SK-N-SH (cell line): Measurements from ENCODE around the gene PPP4R2. TPM values are rescaled to one million over a fixed set of nuclear protein-coding genes. Genes with fewer than 3 reads are reported as not detected.

Experiments
- CTCF ChIA-PET: fragments of 300-600, 350-600 bp; formaldehyde crosslinking; extraction: SDS; loops from one replicate; lab custom pipeline; 2021; lab: Yijun Ruan, JAX
- POLR2A ChIA-PET: fragments of 350-600 bp; sonication (Branson Sonifier 250); formaldehyde crosslinking; extraction: SDS; loops from one replicate; lab custom pipeline; 2020; ENCODE audit warnings: antibody characterized with exemption, inconsistent platforms; lab: Yijun Ruan, JAX
- DNase-seq: peaks from one replicate; pipeline ENCODE4 v3.0.0; 2012
- H2AFZ ChIP-seq: fragments of 200-600 bp; sonication (generic); 2 replicates; pipeline ENCODE4 v1.8.1; 2016; ENCODE audit warnings: antibody characterized with exemption, mild to moderate bottlenecking, low read depth
- H3F3A ChIP-seq: fragments of 200-600 bp; sonication (generic); replicated peaks from 2 replicates; pipeline ENCODE3; 2016; ENCODE audit warnings: antibody characterized with exemption, mild to moderate bottlenecking; ENCODE audit not compliant: insufficient read depth
- H3K27ac ChIP-seq, 2 experiments: fragments of 200-500 bp in 1 of 2; fragments of 200-600 bp in 1 of 2; sonication (Bioruptor generic) in 1 of 2; sonication (generic), shearing (Covaris generic) in 1 of 2; 2 replicates each; pipeline versions ENCODE4 v1.5.1 to v1.6.1; 2014 to 2016; ENCODE audit warnings: low read depth in 2 of 2, inconsistent platforms in 1 of 2, low read length in 1 of 2, mild to moderate bottlenecking in 1 of 2, mixed read lengths in 1 of 2
- H3K27me3 ChIP-seq: fragments of 200-600 bp; sonication (generic), shearing (Covaris generic); 2 replicates; pipeline ENCODE4 v1.6.1; 2016; ENCODE audit warnings: mixed run types; ENCODE audit not compliant: insufficient read depth
- H3K36me3 ChIP-seq, 2 experiments: fragments of 200-500 bp in 1 of 2; fragments of 200-600 bp in 1 of 2; sonication (Bioruptor generic) in 1 of 2; sonication (generic) in 1 of 2; replicated peaks in 1 of 2; 2 replicates each; pipeline versions ENCODE3 to v1.5.1; 2014 to 2016; ENCODE audit warnings: low read length in 1 of 2, mild to moderate bottlenecking in 1 of 2; ENCODE audit not compliant: insufficient read depth in 2 of 2, control insufficient read depth in 1 of 2
- H3K4me1 ChIP-seq, 2 experiments: fragments of 200-500 bp in 1 of 2; fragments of 200-600 bp in 1 of 2; sonication (Bioruptor generic) in 1 of 2; sonication (generic), shearing (Covaris generic) in 1 of 2; 2 replicates each; pipeline versions ENCODE4 v1.5.1 to v1.6.1; 2014 to 2016; ENCODE audit warnings: low read depth in 1 of 2, low read length in 1 of 2, mixed run types in 1 of 2; ENCODE audit not compliant: insufficient read depth in 2 of 2, control insufficient read depth in 1 of 2
- H3K4me2 ChIP-seq: fragments of 200-600 bp; sonication (generic), shearing (Covaris generic); 2 replicates; pipeline ENCODE4 v1.6.1; 2017; ENCODE audit warnings: mixed run types
- H3K4me3 ChIP-seq, 2 experiments: fragments of 200-500 bp in 1 of 2; fragments of 200-600 bp in 1 of 2; sonication (Bioruptor generic) in 1 of 2; sonication (generic), shearing (Covaris generic) in 1 of 2; 2 replicates each; pipeline versions ENCODE4 v1.5.1 to v1.8.1; 2014 to 2016; ENCODE audit warnings: low read depth in 2 of 2, inconsistent platforms in 1 of 2, low read length in 1 of 2, mild to moderate bottlenecking in 1 of 2, mixed read lengths in 1 of 2, moderate library complexity in 1 of 2
- H3K79me2 ChIP-seq: fragments of 200-600 bp; sonication (generic); 2 replicates; pipeline ENCODE4 v1.8.1; 2017; ENCODE audit warnings: mild to moderate bottlenecking; ENCODE audit not compliant: insufficient read depth
- H3K9ac ChIP-seq: fragments of 200-600 bp; sonication (generic); 2 replicates; pipeline ENCODE4 v1.6.1; 2017; ENCODE audit warnings: mixed run types
- H3K9me2 ChIP-seq: fragments of 200-600 bp; sonication (generic); 2 replicates; pipeline ENCODE4 v1.6.1; 2017; ENCODE audit warnings: mixed run types
- H3K9me3 ChIP-seq: fragments of 200-600 bp; sonication (generic); 2 replicates; pipeline ENCODE4 v1.6.1; 2017; ENCODE audit warnings: mixed run types, mild to moderate bottlenecking, moderate library complexity
- H4K20me1 ChIP-seq: fragments of 200-600 bp; sonication (generic); 2 replicates; pipeline ENCODE4 v1.6.1; 2017; ENCODE audit warnings: mild to moderate bottlenecking, mixed run types; ENCODE audit not compliant: insufficient read depth
- ELF1 ChIP-seq: IDR thresholded peaks from 2 replicates; pipeline ENCODE4 v1.4.0; 2012
- EP300 ChIP-seq, 2 experiments: IDR thresholded peaks; 2 replicates each; pipeline versions ENCODE4 v1.4.0 to v1.6.1; 2012; ENCODE audit warnings: borderline replicate concordance in 1 of 2, low read depth in 1 of 2, low read length in 1 of 2
- FOXJ3 ChIP-seq: sonication (generic); formaldehyde crosslinking; IDR thresholded peaks from 2 replicates; pipeline ENCODE4 v1.5.1; 2020; ENCODE audit warnings: mild to moderate bottlenecking, missing genetic modification reagents
- FOXM1 ChIP-seq: IDR thresholded peaks from 2 replicates; pipeline ENCODE4 v1.4.0; 2012; ENCODE audit warnings: low read depth, mild to moderate bottlenecking
- JUND ChIP-seq: IDR thresholded peaks from 2 replicates; pipeline ENCODE4 v1.4.0; 2012
- MEF2A ChIP-seq: IDR thresholded peaks from 2 replicates; pipeline ENCODE4 v1.4.0; 2012; ENCODE audit warnings: low read depth, borderline replicate concordance
- MXI1 ChIP-seq: IDR thresholded peaks from 2 replicates; pipeline ENCODE4 v1.6.1; 2012; ENCODE audit warnings: mild to moderate bottlenecking, low read depth, low read length, improper control_type of control experiment
- NRF1 ChIP-seq: IDR thresholded peaks from 2 replicates; pipeline ENCODE4 v1.6.1; 2012; ENCODE audit warnings: low read depth, mild to moderate bottlenecking, low read length
- RAD21 ChIP-seq: IDR thresholded peaks from 2 replicates; pipeline ENCODE4 v1.6.1; 2012; ENCODE audit warnings: mild to moderate bottlenecking, low read length
- RXRA ChIP-seq: IDR thresholded peaks from 2 replicates; pipeline ENCODE4 v1.4.0; 2012; ENCODE audit warnings: low read depth, mild to moderate bottlenecking, borderline replicate concordance
- TCF12 ChIP-seq: IDR thresholded peaks from 2 replicates; pipeline ENCODE4 v1.4.0; 2012
- TEAD4 ChIP-seq: IDR thresholded peaks from 2 replicates; pipeline ENCODE4 v1.4.0; 2012; ENCODE audit warnings: mild to moderate bottlenecking, borderline replicate concordance; ENCODE audit not compliant: insufficient read depth
- WGBS: methylation state at CpG from one replicate; pipeline ENCODE4 v1.1.6; 2017; ENCODE audit warnings: low lambda C conversion rate; 5-methylcytosine and 5-hydroxymethylcytosine counted together
- polyA plus RNA-seq, 3 experiments: library from polyadenylated mRNA; depleted of rRNA; stranded (reverse); fragments of >200 nt; gene quantifications; 2 replicates each; pipeline ENCODE4 v1.2.3, GENCODE V29; 2012
- TF ChIP-seq, protein P1 (sequence below): IDR thresholded peaks from 2 replicates; pipeline ENCODE4; 2012
- TF ChIP-seq, protein P2 (sequence below): fragments of 200-600 bp; sonication (generic); IDR thresholded peaks from 2 replicates; pipeline ENCODE4 v1.6.1; 2017; ENCODE audit warnings: antibody characterized with exemption, mild to moderate bottlenecking, moderate library complexity
- TF ChIP-seq, protein P3 (sequence below): IDR thresholded peaks from 2 replicates; pipeline ENCODE4 v1.4.0; 2012; ENCODE audit warnings: low read depth
- TF ChIP-seq, protein P4 (sequence below): IDR thresholded peaks from 2 replicates; pipeline ENCODE4 v1.4.0; 2012; ENCODE audit warnings: low read depth, borderline replicate concordance
- TF ChIP-seq, protein P5 (sequence below): fragments of 150-350 bp; IDR thresholded peaks from 2 replicates; pipeline ENCODE4 v1.6.1; 2017; ENCODE audit warnings: antibody characterized with exemption, low read length, low read depth, borderline replicate concordance

The PPP4R2 gene
- polyA plus RNA-seq, 1 of the 3 experiments (the other 2 are of a cell fraction), result 8.9 TPM

DNA sequence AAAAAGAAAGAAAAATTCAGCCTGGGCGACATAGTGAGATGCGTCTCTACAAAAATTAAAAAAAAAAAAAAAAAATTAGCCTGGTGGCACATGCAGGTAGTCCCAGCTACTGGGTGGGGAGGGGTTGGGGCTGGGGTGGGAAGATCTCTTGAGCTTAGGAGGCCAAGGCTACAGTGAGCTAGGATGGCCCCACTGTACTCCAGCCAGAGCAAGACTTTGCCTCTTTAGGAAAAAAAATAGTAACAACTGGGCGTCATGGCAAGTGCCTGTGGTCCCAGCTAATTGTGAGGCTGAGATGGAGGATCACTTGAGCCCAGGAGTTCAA lies 23.9 kb upstream of the PPP4R2 start:
- H3K4me3 ChIP-seq, result no peak overlapping the region
- POLR2A ChIA-PET, result no interaction called here
- no peak overlapping the region for H2AFZ ChIP-seq
- H3K4me2 ChIP-seq, result no peak overlapping the region
- DNase-seq, result no peak
- no peaks in the 10 kb centered on the region for H3K4me1 ChIP-seq
- no peak overlapping the region for H3K9ac ChIP-seq
- H3K9me2 ChIP-seq, result no peaks in the 10 kb centered on the region
- 94% methylated on average over 3 of the region's 3 CpGs for WGBS
- CTCF ChIA-PET, result no interaction called here
- H4K20me1 ChIP-seq, result no peaks in the 10 kb centered on the region
- H3K27ac ChIP-seq, result no peak overlapping the region
- H3K27me3 ChIP-seq, result no peaks in the 10 kb centered on the region
- H3K9me3 ChIP-seq, result no peaks in the 10 kb centered on the region
- TF ChIP-seq, protein P1, sequence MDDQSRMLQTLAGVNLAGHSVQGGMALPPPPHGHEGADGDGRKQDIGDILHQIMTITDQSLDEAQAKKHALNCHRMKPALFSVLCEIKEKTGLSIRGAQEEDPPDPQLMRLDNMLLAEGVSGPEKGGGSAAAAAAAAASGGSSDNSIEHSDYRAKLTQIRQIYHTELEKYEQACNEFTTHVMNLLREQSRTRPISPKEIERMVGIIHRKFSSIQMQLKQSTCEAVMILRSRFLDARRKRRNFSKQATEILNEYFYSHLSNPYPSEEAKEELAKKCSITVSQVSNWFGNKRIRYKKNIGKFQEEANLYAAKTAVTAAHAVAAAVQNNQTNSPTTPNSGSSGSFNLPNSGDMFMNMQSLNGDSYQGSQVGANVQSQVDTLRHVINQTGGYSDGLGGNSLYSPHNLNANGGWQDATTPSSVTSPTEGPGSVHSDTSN, result no peak
- no peak for TF ChIP-seq FOXM1
- no peak for TF ChIP-seq FOXJ3 (CRISPR knock-in tag)
- no peak for TF ChIP-seq MXI1
- no peak for TF ChIP-seq MEF2A
- TF ChIP-seq NRF1, result no peak
- no peak for TF ChIP-seq EP300 (IDR thresholded peaks at IDR 0.05; ENCODE audit: borderline replicate concordance in 1 of 2, low read depth in 1 of 2, low read length in 1 of 2)
- TF ChIP-seq TCF12, result no peak
- no peaks in the 10 kb centered on the region for H3F3A ChIP-seq
- peaks cover 3 to 18% of the 10 kb centered on the region in 2 experiments for H3K36me3 ChIP-seq
- H3K79me2 ChIP-seq, result no peaks in the 10 kb centered on the region

DNA sequence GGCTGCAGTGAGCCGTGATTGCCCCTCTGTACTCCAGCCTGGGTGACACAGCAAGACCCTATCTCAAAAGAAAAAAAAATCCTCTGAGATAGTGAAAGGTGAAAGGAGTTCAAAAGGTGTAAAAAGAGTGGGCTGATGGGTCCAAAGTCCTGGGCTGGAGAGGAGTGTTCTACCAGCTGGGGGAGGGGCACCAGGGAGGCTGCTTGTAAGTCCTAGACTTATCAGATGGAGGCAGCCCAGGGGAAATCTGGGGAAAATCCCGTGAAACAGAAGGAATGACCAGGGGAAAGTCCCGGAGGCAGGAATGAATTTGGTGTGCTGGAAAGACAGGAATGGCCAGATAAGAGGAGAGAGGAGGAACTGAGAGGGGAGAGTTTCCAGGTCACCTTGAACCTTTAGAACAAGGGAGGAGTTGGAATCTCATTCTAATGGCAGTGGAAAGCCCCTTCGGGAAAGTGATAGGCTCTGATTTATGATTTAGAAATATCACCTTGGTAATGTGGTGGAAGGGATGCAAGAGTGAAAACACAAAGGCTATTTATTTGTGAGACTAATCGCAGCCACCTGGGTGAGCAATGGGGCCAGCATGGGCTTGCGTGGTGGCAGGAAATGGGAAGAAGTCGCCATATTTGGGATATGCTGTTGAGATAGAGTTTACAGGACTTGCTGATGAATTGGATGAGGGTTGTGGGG lies 23.4 kb upstream of the PPP4R2 start:
- TF ChIP-seq JUND (no peak), RXRA (no peak)
- H3K27me3 ChIP-seq, result no peaks in the 10 kb centered on the region
- ChIA-PET POLR2A (no interaction called here), CTCF (no interaction called here)
- H4K20me1 ChIP-seq, result no peaks in the 10 kb centered on the region
- no peaks in the 10 kb centered on the region for H3K79me2 ChIP-seq
- no peak overlapping the region for H3K4me2 ChIP-seq
- no peak for DNase-seq
- no peak overlapping the region for H2AFZ ChIP-seq
- 80% methylated on average over 7 of the region's 7 CpGs for WGBS
- no peaks in the 10 kb centered on the region for H3K9me3 ChIP-seq
- no peak overlapping the region for H3K27ac ChIP-seq
- no peaks in the 10 kb centered on the region for H3K4me1 ChIP-seq
- H3K9ac ChIP-seq, result no peak overlapping the region
- H3K36me3 ChIP-seq, result peaks cover under 1 to 15% of the 10 kb centered on the region in 2 experiments
- H3K4me3 ChIP-seq, result no peak overlapping the region
- no peaks in the 10 kb centered on the region for H3K9me2 ChIP-seq
- H3F3A ChIP-seq, result no peaks in the 10 kb centered on the region

DNA sequence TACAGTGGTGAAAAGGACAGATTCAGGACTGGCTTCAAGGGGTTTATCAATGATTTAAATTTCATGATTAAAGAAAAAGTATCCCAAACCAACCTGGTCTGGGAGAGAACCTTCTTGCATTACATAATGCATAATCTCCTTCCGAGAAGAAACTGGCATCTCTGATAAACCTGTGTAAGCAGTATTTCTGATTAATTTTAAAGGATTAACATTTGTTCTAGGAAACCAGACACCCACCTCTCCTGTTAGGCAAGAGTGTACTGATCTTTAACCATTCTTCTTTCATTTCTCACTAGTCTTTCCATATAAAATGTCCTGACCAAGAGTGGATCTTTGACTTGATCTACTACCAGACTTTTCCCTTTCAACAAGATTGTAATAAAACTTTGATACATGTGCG lies 22.8 kb upstream of the PPP4R2 start:
- Histone ChIP-seq H3K79me2 (no peaks in the 10 kb centered on the region), H3K9me3 (no peaks in the 10 kb centered on the region), H3K4me1 (no peaks in the 10 kb centered on the region), H2AFZ (no peak overlapping the region), H3K4me3 (no peak overlapping the region), H3K27me3 (no peaks in the 10 kb centered on the region), H3F3A (no peaks in the 10 kb centered on the region), H3K4me2 (no peak overlapping the region), H3K27ac (no peak overlapping the region), H3K9me2 (no peaks in the 10 kb centered on the region), H3K36me3 (peaks cover 0 to 12% of the 10 kb centered on the region in 2 experiments), H4K20me1 (no peaks in the 10 kb centered on the region), H3K9ac (no peak overlapping the region)
- no peak for DNase-seq
- ChIA-PET POLR2A (no interaction called here), CTCF (no interaction called here)
- WGBS, result 99% methylated on average over 2 of the region's 2 CpGs
- no peak for TF ChIP-seq RAD21
- no peak for TF ChIP-seq NRF1
- TF ChIP-seq, protein P2, sequence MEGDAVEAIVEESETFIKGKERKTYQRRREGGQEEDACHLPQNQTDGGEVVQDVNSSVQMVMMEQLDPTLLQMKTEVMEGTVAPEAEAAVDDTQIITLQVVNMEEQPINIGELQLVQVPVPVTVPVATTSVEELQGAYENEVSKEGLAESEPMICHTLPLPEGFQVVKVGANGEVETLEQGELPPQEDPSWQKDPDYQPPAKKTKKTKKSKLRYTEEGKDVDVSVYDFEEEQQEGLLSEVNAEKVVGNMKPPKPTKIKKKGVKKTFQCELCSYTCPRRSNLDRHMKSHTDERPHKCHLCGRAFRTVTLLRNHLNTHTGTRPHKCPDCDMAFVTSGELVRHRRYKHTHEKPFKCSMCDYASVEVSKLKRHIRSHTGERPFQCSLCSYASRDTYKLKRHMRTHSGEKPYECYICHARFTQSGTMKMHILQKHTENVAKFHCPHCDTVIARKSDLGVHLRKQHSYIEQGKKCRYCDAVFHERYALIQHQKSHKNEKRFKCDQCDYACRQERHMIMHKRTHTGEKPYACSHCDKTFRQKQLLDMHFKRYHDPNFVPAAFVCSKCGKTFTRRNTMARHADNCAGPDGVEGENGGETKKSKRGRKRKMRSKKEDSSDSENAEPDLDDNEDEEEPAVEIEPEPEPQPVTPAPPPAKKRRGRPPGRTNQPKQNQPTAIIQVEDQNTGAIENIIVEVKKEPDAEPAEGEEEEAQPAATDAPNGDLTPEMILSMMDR, result no peak
- TF ChIP-seq, protein P3, sequence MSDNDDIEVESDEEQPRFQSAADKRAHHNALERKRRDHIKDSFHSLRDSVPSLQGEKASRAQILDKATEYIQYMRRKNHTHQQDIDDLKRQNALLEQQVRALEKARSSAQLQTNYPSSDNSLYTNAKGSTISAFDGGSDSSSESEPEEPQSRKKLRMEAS, result no peak
- no peak for TF ChIP-seq TEAD4
- no peak for TF ChIP-seq ELF1
- TF ChIP-seq, protein P4, sequence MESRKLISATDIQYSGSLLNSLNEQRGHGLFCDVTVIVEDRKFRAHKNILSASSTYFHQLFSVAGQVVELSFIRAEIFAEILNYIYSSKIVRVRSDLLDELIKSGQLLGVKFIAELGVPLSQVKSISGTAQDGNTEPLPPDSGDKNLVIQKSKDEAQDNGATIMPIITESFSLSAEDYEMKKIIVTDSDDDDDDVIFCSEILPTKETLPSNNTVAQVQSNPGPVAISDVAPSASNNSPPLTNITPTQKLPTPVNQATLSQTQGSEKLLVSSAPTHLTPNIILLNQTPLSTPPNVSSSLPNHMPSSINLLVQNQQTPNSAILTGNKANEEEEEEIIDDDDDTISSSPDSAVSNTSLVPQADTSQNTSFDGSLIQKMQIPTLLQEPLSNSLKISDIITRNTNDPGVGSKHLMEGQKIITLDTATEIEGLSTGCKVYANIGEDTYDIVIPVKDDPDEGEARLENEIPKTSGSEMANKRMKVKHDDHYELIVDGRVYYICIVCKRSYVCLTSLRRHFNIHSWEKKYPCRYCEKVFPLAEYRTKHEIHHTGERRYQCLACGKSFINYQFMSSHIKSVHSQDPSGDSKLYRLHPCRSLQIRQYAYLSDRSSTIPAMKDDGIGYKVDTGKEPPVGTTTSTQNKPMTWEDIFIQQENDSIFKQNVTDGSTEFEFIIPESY, result no peak
- no peak for TF ChIP-seq MEF2A
- TF ChIP-seq, protein P5, sequence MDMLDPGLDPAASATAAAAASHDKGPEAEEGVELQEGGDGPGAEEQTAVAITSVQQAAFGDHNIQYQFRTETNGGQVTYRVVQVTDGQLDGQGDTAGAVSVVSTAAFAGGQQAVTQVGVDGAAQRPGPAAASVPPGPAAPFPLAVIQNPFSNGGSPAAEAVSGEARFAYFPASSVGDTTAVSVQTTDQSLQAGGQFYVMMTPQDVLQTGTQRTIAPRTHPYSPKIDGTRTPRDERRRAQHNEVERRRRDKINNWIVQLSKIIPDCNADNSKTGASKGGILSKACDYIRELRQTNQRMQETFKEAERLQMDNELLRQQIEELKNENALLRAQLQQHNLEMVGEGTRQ, result no peak
